ENCODE data around the gene ZNF581.
A peak's percentile ranks its signal among the peaks of the same experiment; 100 is the strongest.

The ZNF581 gene

GRCh38 chr19:55669418-55670279, 26.2 kb downstream of the ZNF581 start:
- DNase-seq = no peak

- DNase-seq = no peak
Measured at GRCh38 chr19:55670280-55671053, 27.0 kb downstream of the ZNF581 start.

GRCh38 chr19:55671054-55671378, 27.6 kb downstream of the ZNF581 start:
- no peak for DNase-seq

GRCh38 chr19:55672418-55672817, 29.0 kb downstream of the ZNF581 start:
- no peak for DNase-seq

GRCh38 chr19:55673465-55673864, 30.0 kb downstream of the ZNF581 start:
- DNase-seq = no peak

GRCh38 chr19:55673889-55674288, 30.4 kb downstream of the ZNF581 start:
- DNase-seq = no peak

- DNase-seq = no peak
Measured at GRCh38 chr19:55674459-55674840, 31.0 kb downstream of the ZNF581 start.

GRCh38 chr19:55674841-55675660, 31.6 kb downstream of the ZNF581 start, which contains the start of gene EPN1:
EPN1 (plus strand) TSS chr19:55675226; CDS start chr19:55678628, 3,402 bp downstream.
- peak; percentile 99 for DNase-seq

GRCh38 chr19:55675661-55676354, 32.4 kb downstream of the ZNF581 start:
- no peak for DNase-seq

GRCh38 chr19:55676383-55676782, 32.9 kb downstream of the ZNF581 start:
- DNase-seq = peak; percentile 80

GRCh38 chr19:55676889-55677505, 33.5 kb downstream of the ZNF581 start:
- DNase-seq = no peak

GRCh38 chr19:55677572-55678028, 34.2 kb downstream of the ZNF581 start:
- DNase-seq = no peak

GRCh38 chr19:55678121-55678671, 34.7 kb downstream of the ZNF581 start:
- no peak for DNase-seq

- DNase-seq = no peak
Measured at GRCh38 chr19:55679343-55680257, 36.2 kb downstream of the ZNF581 start.

- no peak for DNase-seq
Measured at GRCh38 chr19:55680339-55681130, 37.1 kb downstream of the ZNF581 start.

GRCh38 chr19:55681131-55682092, 38.0 kb downstream of the ZNF581 start:
- DNase-seq = no peak

GRCh38 chr19:55683449-55684261, 40.2 kb downstream of the ZNF581 start:
- no peak for DNase-seq
